SW 1271 (cell line): ENCODE data around the gene THSD1.
A peak's percentile ranks its signal among the peaks of the same experiment; 100 is the strongest.
"Not testable (repeated sequence)": the region's sequence is repeated elsewhere in the genome, so short reads cannot be mapped to it uniquely, and the experiment has no call there.

Experiments
- DNase-seq, 2 experiments: peaks; one replicate each; lab custom pipeline; 2025; lab: John Stamatoyannopoulos, UW

Gene THSD1

GRCh38 chr13:52353193-52353592, 52.8 kb downstream of the THSD1 start:
- DNase-seq, result no peak

- peak; percentile 10 to 61 for DNase-seq
Observed at GRCh38 chr13:52348983-52349780, 56.8 kb downstream of the THSD1 start.

DNA sequence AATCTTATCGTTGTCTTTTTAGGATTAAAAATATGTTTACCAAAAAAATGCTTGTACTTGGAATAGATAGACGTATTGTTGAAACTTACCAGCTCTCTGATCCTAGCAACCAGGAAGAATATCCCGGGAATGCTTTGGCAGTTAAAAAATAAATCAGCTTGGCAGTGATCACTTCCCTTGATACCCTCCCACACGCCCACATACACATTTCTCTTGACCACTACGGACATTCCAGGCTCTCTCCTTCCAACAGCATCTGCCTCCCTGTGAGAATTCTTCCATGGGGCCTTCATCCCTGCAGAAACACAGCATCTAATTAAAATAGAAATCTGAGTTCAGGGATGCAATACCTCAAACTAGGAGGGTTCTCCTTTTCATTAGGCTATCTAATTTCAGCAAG, 57.9 kb downstream of the THSD1 start:
- DNase-seq, result peak in 1 of 2 experiments; percentile 35

DNA sequence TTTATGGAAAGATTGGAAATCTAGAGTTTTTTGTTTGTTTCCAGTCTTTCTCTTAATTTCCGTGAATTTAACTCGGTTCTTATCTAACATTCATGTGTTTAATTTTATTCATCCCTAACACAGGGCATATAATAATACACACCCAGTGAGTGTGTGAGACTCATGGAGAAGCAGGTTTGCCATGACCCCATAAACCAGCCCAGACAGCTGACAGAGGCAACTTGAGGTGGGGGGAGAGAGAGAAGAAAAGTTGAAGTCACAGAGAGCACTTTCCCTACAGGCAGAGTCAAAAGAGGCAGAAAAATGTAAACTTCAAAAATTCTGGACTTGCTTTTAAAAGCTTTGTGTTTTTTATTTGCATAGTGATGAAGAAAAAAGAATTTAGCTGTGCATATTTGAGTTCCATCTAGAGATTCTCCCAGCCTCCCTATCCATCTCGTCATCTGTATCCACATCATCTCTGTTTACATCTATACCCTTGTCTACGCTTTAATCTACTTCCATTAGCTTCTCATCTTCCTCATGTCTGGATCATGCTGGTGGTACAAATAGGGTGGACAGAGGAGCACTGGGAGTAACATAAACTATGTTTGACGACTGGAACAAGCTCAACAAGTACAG, 60.2 kb downstream of the THSD1 start:
- DNase-seq, result no peak

GRCh38 chr13:52345048-52345447, 60.9 kb downstream of the THSD1 start:
- DNase-seq, result no peak

GRCh38 chr13:52344108-52344507, 61.9 kb downstream of the THSD1 start:
- DNase-seq, result no peak

GRCh38 chr13:52342203-52342602, 63.8 kb downstream of the THSD1 start:
- DNase-seq, result not testable (repeated sequence)

GRCh38 chr13:52337828-52338455, 68.0 kb downstream of the THSD1 start:
- not testable (repeated sequence) for DNase-seq

DNA sequence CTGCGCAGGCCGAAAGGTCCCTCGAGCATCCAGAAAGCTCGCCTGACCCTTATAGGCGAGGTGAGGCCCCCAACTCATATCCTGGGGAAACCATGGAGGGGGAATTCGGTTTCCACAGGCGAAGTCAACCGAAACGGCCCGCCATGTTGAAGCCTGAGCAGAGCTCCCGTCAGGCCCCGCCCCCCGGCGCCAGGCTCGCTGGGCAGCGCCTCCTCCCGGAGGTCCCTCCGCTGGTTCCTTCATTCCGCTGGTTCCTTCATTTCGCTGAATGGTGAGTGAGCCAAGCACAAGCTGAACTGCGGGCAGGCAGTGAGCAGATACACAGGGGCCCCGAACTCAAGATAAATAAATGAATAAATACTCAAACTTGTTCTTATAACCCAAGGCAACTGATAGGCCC, 71.9 kb downstream of the THSD1 start:
- not testable (repeated sequence) for DNase-seq

DNA sequence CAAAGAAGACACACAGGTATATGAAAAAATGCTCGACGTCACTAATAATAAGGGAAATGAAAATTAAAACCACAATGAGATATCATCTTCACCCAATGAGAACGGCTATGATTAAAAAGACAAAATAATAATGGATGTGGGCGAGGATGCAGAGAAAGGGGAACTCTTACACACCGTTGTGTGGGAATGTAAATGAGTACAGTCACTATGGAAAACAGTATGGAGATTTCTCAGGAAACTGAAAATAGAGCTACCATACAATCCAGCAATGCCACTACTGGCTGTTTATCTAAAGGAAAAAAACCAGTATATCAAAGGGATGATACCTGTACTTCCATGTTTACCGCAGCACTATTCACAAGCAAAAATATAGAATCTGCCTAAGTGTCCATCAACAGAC, 74.1 kb downstream of the THSD1 start:
- not testable (repeated sequence) for DNase-seq
